B cell (primary cell): ENCODE data around the gene PTH1R. TPM values are rescaled to one million over a fixed set of nuclear protein-coding genes. Genes with fewer than 3 reads are reported as not detected.

Experiments
- ATAC-seq: fragments of 200-7000 bp; cut with Tn5 transposase; one replicate; pipeline ENCODE4 v1.10.0; 2021; ENCODE audit warnings: low read depth, mild to moderate bottlenecking, moderate number of reproducible peaks, moderate library complexity
- CTCF ChIA-PET: fragments of 350-600 bp; sonication (Branson Sonifier 250); formaldehyde crosslinking; loops from one replicate; lab custom pipeline; 2021; ENCODE audit warnings: antibody characterized with exemption, inconsistent platforms; lab: Charles Lee
- POLR2A ChIA-PET: fragments of 350-600 bp; sonication (Branson Sonifier 250); formaldehyde crosslinking; loops from one replicate; lab custom pipeline; 2021; ENCODE audit warnings: antibody characterized with exemption; lab: Charles Lee
- DNase-seq: peaks from one replicate; pipeline ENCODE4 v3.0.0; 2013
- H2AFZ ChIP-seq: 2 replicates; pipeline ENCODE4 v1.6.1; 2012; ENCODE audit warnings: mild to moderate bottlenecking, low read depth, low read length; ENCODE audit not compliant: insufficient read depth, poor library complexity, severe bottlenecking
- H3K27ac ChIP-seq, 2 donors: 1 replicate in 1 of 2; 2 replicates in 1 of 2; pipeline ENCODE4 v1.5.1; 2012 to 2013; ENCODE audit warnings: low read length in 2 of 2, mild to moderate bottlenecking in 2 of 2, moderate library complexity in 1 of 2
- H3K27me3 ChIP-seq, 4 experiments: fragments of 200-600 bp in 1 of 4; sonication (generic) in 1 of 4; replicated peaks in 1 of 4; 1 replicate in 2 of 4; 2 replicates in 2 of 4; pipeline versions ENCODE4 v1.6.1 to v1.7.0; 2013 to 2016; ENCODE audit warnings: low read length in 3 of 4, mild to moderate bottlenecking in 2 of 4, mixed read lengths in 1 of 4, moderate library complexity in 1 of 4; ENCODE audit not compliant: insufficient read depth in 4 of 4, control insufficient read depth in 3 of 4; ENCODE audit errors: control extremely low read depth in 1 of 4
- H3K36me3 ChIP-seq, 2 experiments: replicated peaks in 1 of 2; 1 replicate in 1 of 2; 2 replicates in 1 of 2; pipeline versions ENCODE4 v1.6.1 to v1.7.1; 2013; ENCODE audit warnings: low read length in 1 of 2; ENCODE audit not compliant: insufficient read depth in 2 of 2, control insufficient read depth in 1 of 2; ENCODE audit errors: control extremely low read depth in 1 of 2, extremely low read depth in 1 of 2
- H3K4me1 ChIP-seq, 2 donors: fragments of 200-600 bp in 1 of 2; sonication (generic) in 1 of 2; 1 replicate in 1 of 2; 2 replicates in 1 of 2; pipeline versions ENCODE4 v1.5.1 to v1.6.1; 2013 to 2017; ENCODE audit warnings: low read length in 2 of 2; ENCODE audit not compliant: control insufficient read depth in 2 of 2, insufficient read depth in 2 of 2
- H3K4me2 ChIP-seq: replicated peaks from 2 replicates; pipeline ENCODE3; 2012; ENCODE audit warnings: mild to moderate bottlenecking, low read depth, low read length; ENCODE audit not compliant: poor library complexity, severe bottlenecking
- H3K4me3 ChIP-seq, 5 experiments: fragments of 200-600 bp in 1 of 5; sonication (generic) in 1 of 5; 1 replicate in 3 of 5; 2 replicates in 2 of 5; pipeline versions ENCODE4 v1.5.1 to v1.7.0; 2011 to 2016; ENCODE audit warnings: low read length in 4 of 5, mild to moderate bottlenecking in 4 of 5, low read depth in 2 of 5, control low read depth in 1 of 5, moderate library complexity in 1 of 5; ENCODE audit not compliant: insufficient read depth in 1 of 5; ENCODE audit errors: control extremely low read depth in 1 of 5, extremely low read depth in 1 of 5
- H3K79me2 ChIP-seq: fragments of 200-600 bp; sonication (generic); one replicate; pipeline ENCODE4 v1.6.0; 2016; ENCODE audit warnings: low read length; ENCODE audit not compliant: control insufficient read depth, insufficient read depth
- H3K9ac ChIP-seq: fragments of 200-600 bp; sonication (generic); 2 replicates; pipeline ENCODE4 v1.6.1; 2017; ENCODE audit warnings: mild to moderate bottlenecking, low read length, moderate library complexity
- H3K9me3 ChIP-seq, 3 donors: one replicate each; pipeline versions ENCODE4 v1.6.1 to v1.7.1; 2013; ENCODE audit warnings: low read length in 2 of 3; ENCODE audit not compliant: control insufficient read depth in 2 of 3, insufficient read depth in 1 of 3; ENCODE audit errors: control extremely low read depth in 1 of 3
- H4K20me1 ChIP-seq: 2 replicates; pipeline ENCODE4 v1.6.0; 2012; ENCODE audit warnings: mild to moderate bottlenecking, low read length; ENCODE audit not compliant: insufficient read depth, control insufficient read depth, poor library complexity, severe bottlenecking
- H3K27ac Mint-ChIP-seq: one replicate; pipeline ENCODE4 v1.8.0; 2021; ENCODE audit warnings: mixed read lengths
- H3K27me3 Mint-ChIP-seq: one replicate; pipeline ENCODE4 v1.8.0; 2021; ENCODE audit warnings: mixed read lengths
- H3K4me1 Mint-ChIP-seq: one replicate; pipeline ENCODE4 v1.8.0; 2021; ENCODE audit warnings: mixed read lengths
- H3K4me3 Mint-ChIP-seq: one replicate; pipeline ENCODE4 v1.8.0; 2021; ENCODE audit warnings: mixed read lengths
- H3K9me3 Mint-ChIP-seq: one replicate; pipeline ENCODE4 v1.8.0; 2022; ENCODE audit warnings: mixed read lengths; ENCODE audit not compliant: insufficient read depth
- EZH2 ChIP-seq: IDR thresholded peaks from 2 replicates; pipeline ENCODE4 v1.6.1; 2012; ENCODE audit warnings: borderline replicate concordance, low read depth, mild to moderate bottlenecking, moderate library complexity, low read length; ENCODE audit not compliant: insufficient read depth, poor library complexity, severe bottlenecking
- WGBS: methylation state at CpG from one replicate; pipeline ENCODE4 v1.1.5; 2013; ENCODE audit warnings: missing lambda C conversion rate; ENCODE audit not compliant: insufficient coverage; 5-methylcytosine and 5-hydroxymethylcytosine counted together
- intact Hi-C: fragments of 100-400 bp; cut with micrococcal nuclease; formaldehyde crosslinking; loops from one replicate; pipeline ENCODE4 v1.10.0; 2022
- polyA plus RNA-seq: library from polyadenylated mRNA; depleted of rRNA; stranded (reverse); fragments of >200 nt; gene quantifications from 2 replicates; pipeline ENCODE4 v1.2.3, GENCODE V29; 2012
- total RNA-seq, 2 donors: library from RNA; stranded (reverse); fragments of 120-200 nt in 1 of 2; gene quantifications; 1 replicate in 1 of 2; 2 replicates in 1 of 2; pipeline versions ENCODE4 v1.2.3 to v1.2.4, GENCODE V29; 2013 to 2022
- TF ChIP-seq, protein P1 (sequence below): fragments of 200-600 bp; IDR thresholded peaks from one replicate; pipeline ENCODE4 v1.8.0; 2022; ENCODE audit warnings: antibody characterized with exemption, mild to moderate bottlenecking

PTH1R gene
- total and polyA plus RNA-seq, 2 donors (not counting 1 experiment from before 2014, with no cell fraction given), result not detected

DNA sequence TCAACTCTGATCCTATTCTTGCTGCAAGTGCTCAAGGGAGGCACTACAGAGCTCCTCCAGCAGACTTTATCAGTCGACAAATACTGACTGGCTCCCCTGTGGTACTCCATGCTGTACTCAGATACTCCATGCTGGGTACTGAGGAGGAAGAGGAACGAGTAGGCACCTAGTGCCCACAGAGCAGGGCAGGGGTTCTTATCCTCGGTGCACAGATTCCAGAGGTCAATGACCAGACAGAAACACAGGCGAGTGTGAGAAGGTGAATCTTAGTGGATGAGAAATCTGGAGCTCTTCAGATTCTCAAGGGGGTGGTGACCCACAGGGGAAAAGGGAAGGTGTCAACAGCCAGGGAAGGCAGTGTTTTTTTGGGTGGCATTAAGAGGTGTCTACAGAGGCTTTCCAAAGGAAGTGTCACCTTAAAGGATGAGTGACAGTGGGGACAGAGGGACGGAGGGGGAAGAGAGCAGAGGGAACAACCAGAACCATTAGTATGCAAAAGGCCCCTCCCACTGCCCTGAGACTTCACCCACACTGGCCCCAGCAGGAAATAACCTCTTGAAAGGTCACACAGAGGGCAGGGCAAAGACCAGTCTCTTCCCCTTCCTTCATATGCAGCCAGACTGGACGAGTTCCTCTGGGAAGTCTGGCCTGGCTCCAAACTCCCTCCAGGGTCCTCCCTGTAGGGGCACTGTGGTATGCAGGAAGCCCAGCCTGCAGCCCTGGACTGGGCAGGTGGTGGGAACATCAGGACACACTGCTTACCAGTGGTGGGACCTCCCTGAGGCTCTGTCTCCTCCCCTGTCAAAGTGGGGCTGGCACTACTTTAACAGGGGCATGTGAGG lies 71.5 kb downstream of the PTH1R start:
- Histone ChIP-seq H3K27me3 (no peaks in the 10 kb centered on the region), H3K36me3 (peaks cover 0 to 35% of the 10 kb centered on the region in 2 experiments), H3K4me1 (peaks cover 63 to 90% of the 10 kb centered on the region in 2 donors), H4K20me1 (peaks cover 94% of the 10 kb centered on the region), H3K79me2 (peaks cover 97% of the 10 kb centered on the region), H3K4me2 (peak overlapping the region; percentile 42), H3K27ac (peak overlapping the region; percentile 12 to 45), H3K9ac (no peak overlapping the region), H3K4me3 (no peak overlapping the region), H3K9me3 (no peaks in the 10 kb centered on the region), H2AFZ (no peak overlapping the region)
- POLR2A ChIA-PET, result no interaction called here
- TF ChIP-seq, protein P1, sequence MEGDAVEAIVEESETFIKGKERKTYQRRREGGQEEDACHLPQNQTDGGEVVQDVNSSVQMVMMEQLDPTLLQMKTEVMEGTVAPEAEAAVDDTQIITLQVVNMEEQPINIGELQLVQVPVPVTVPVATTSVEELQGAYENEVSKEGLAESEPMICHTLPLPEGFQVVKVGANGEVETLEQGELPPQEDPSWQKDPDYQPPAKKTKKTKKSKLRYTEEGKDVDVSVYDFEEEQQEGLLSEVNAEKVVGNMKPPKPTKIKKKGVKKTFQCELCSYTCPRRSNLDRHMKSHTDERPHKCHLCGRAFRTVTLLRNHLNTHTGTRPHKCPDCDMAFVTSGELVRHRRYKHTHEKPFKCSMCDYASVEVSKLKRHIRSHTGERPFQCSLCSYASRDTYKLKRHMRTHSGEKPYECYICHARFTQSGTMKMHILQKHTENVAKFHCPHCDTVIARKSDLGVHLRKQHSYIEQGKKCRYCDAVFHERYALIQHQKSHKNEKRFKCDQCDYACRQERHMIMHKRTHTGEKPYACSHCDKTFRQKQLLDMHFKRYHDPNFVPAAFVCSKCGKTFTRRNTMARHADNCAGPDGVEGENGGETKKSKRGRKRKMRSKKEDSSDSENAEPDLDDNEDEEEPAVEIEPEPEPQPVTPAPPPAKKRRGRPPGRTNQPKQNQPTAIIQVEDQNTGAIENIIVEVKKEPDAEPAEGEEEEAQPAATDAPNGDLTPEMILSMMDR, result no peak
- TF ChIP-seq EZH2, result no peak
- peak; percentile 26 for ATAC-seq
- H3K27ac Mint-ChIP-seq, result peak overlapping the region; percentile 83
- H3K4me1 Mint-ChIP-seq, result peaks cover 90% of the 10 kb centered on the region
- WGBS, result 53% methylated on average over 5 of the region's 6 CpGs
- no peaks in the 10 kb centered on the region for H3K27me3 Mint-ChIP-seq
- CTCF ChIA-PET, result no interaction called here
- H3K9me3 Mint-ChIP-seq, result no peaks in the 10 kb centered on the region
- H3K4me3 Mint-ChIP-seq, result peak overlapping the region; percentile 62
- DNase-seq, result no peak
- intact Hi-C loops, result no loop called here

DNA sequence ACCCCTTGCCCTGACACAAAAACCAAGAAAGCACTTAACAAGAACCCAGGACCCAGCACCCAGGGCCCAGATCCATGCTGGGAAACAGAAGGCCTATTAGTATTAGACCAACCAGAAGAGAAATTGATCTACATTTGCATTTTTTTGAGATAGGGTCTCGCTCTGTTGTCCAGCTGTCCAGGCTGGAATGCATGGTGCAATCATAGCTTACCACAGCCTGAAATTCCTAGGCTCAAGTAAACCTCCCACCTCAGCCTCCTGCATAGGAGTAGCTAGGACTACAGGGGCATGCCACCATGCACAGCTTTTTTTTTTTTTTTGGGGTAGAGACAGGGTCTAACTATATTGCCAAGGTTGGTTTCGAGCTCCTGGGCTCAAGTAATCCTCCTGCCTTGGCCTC lies 72.7 kb downstream of the PTH1R start:
- Histone ChIP-seq H3K9ac (no peak overlapping the region), H3K36me3 (peaks cover 0 to 31% of the 10 kb centered on the region in 2 experiments), H3K27me3 (no peaks in the 10 kb centered on the region), H2AFZ (no peak overlapping the region), H4K20me1 (peaks cover 94% of the 10 kb centered on the region), H3K27ac (no peak overlapping the region), H3K4me3 (no peak overlapping the region), H3K4me2 (no peak overlapping the region), H3K79me2 (peaks cover 97% of the 10 kb centered on the region), H3K9me3 (no peaks in the 10 kb centered on the region), H3K4me1 (peaks cover 75 to 91% of the 10 kb centered on the region in 2 donors)
- no peaks in the 10 kb centered on the region for H3K27me3 Mint-ChIP-seq
- ATAC-seq (no peak), DNase-seq (no peak)
- no CpG with 5 or more reads among the region's 2 CpGs for WGBS
- peak overlapping the region; percentile 39 for H3K4me3 Mint-ChIP-seq
- H3K9me3 Mint-ChIP-seq, result no peaks in the 10 kb centered on the region
- POLR2A ChIA-PET, result no interaction called here
- intact Hi-C loops, result no loop called here
- no peak for TF ChIP-seq EZH2
- TF ChIP-seq, protein P1, result no peak
- H3K4me1 Mint-ChIP-seq, result peaks cover 90% of the 10 kb centered on the region
- peak overlapping the region; percentile 64 for H3K27ac Mint-ChIP-seq
- CTCF ChIA-PET, result no interaction called here
